NCI-H82 treated with DMSO at 0.1 percent for 48 hours (cell line): ENCODE data around the gene WDPCP.
"Not testable (repeated sequence)": the region's sequence is repeated elsewhere in the genome, so short reads cannot be mapped to it uniquely, and the experiment has no call there.

Source experiments
- DNase-seq: peaks from one replicate; lab custom pipeline; 2025; ENCODE audit not compliant: unreplicated experiment; lab: John Stamatoyannopoulos, UW

WDPCP gene

GRCh38 chr2:63590626-63591408 is 2.5 kb upstream of the WDPCP start:
- DNase-seq = no peak

DNA sequence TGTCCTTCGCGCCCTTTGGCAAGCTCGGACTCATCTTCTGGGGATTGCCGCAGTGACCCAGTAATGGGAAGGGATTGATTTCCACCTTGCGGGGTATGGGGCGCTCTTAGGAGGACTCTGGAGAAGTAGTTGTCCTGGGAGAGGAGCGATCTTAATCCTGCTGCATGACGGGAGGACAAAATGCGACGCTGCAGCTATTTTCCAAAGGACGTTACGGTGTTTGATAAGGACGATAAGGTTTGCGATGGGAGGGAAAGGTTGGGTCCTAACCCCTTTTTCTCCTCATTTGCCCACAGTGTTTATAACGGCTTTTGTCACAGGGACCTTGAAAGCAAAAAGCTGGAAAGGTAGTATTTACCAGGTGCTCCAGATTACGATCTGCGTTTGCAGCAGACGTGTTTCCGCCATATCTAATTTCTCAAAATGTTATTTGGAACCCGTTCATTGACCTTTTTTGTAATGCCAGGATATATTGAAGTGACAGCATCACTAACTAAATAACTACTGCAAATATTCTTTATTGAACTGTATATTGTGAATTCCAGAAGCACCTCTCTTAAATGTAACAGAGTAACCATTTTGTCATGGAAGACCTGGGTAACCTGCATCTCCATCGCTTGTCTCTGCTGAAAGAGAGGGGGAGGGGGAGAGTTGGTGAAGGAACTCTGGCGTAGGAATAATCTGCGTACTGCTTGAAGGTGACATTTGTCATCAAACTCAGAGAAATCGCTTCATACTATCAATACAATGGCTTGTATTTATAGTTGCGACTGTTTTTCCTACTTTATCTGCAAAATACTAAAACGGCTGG is 1.1 kb upstream of the WDPCP start:
- DNase-seq = no peak

DNA sequence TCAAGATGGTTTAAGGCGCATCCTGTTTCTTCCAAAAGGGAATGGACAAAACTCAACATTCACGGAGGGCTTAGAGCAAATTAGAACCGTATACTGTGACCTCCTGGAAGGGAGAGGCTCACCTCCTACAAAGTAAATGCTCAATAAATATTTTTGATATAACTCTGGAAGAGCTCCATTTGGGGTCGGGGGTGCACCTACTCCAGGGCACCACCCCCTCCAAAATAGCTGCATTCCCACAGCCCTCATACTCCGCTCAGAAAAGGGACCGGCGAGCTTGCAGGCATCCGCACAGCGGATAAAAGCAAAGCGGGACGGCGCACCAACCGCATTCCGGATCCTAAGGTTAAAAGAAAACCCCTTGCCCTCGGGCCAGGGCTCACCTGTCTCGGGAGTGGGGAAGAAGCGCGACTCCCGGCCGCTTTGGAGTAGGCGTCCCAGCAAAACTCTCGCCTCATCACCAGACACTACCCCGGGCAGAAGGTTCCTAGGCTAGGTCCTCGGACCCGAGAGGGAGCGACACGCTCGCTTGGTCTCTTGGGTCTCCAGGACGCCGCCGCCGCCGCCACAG is 378 bp downstream of the WDPCP start:
- DNase-seq = no peak

DNA sequence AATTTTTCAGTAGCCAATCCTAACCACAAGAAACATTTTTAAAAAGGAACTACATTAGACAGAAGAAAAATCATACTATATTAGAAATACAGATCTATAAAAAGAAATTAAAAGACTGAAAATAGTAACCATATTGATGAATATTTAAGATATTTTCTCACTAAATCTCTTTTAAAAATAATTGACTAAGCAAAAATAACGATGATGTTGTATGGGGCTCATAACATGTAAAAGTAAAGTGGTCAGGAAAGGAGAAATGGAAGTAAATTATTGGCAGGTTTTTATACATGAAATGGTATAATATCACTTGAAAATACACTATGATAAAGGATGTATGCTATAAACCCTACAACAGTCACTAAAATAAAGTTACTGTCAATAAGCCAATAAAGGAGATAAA is 5.4 kb downstream of the WDPCP start:
- no peak for DNase-seq

DNA sequence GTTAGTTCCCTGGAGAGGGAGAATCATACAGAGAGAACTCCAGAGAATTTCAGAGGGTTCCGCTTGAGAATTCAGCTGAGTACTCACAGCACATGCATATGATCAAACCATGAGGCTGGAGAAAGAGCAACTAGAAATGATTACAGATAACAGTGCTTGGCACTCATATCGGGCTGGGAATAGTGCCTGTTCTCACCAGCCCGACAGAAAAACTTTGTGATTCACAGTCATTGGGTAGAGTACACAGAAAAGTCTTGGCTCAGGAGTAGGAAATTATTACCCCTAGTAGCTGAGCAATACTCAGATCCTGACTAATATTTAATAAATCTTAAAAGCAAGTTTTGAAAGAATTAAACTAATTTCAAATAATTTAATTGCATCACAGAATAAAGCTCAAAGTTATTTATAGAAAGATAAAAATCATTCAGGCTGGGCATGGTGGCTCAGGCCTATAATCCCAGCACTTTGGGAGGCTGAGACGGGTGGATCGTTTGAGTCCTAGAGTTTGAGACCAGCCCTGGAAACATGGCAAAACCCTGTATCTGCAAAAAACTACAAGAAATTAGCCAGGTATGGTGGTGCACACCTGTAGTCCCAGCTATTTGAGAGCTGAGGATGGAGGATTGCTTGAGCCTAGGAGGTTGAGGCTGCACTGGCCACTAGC is 6.8 kb downstream of the WDPCP start:
- DNase-seq = no peak

- no peak for DNase-seq
These were observed 7.5 kb downstream of the WDPCP start for GRCh38 chr2:63580651-63581297.

DNA sequence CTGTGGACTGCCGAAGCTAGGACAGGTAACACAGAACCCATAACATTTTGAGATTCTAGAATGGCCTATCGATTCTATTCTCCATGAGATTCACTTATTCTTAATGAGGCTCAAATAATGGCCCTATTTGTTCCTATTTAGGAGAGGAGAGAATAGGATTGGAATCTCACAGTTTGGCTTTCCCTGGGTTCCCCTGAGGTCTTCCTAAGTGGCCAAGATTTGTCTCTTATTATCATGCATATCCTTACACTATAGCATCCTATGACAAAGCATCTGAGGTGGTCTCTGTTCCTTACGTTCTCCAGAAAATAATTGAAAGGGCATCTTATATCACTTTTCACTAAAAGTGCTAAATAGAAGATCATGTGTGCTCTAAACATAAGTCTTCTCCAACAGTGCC is 9.5 kb downstream of the WDPCP start:
- DNase-seq = no peak

DNA sequence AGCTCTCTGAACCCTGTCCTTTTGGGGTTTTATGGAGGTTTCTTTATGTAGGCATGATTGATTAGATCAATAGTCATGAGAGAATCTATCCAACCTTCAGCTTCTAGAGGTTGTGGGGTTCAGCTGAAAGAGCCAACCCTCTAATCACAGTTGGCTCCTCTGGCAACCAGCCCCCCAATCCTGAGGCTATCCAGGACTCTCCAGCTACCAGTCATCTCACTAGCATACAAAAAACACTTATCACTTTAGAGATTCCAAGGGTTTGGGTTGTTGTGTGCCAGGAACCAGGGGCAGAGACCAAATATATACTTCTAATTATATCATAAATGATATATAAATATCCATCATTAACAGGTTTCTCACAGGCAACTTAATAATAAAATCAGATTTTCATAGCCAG is 11.7 kb downstream of the WDPCP start:
- DNase-seq = no peak

GRCh38 chr2:63573726-63574345 is 14.4 kb downstream of the WDPCP start:
- DNase-seq = not testable (repeated sequence)

GRCh38 chr2:63573026-63573425 is 15.3 kb downstream of the WDPCP start:
- DNase-seq = not testable (repeated sequence)

GRCh38 chr2:63572001-63572400 is 16.3 kb downstream of the WDPCP start:
- DNase-seq = no peak

DNA sequence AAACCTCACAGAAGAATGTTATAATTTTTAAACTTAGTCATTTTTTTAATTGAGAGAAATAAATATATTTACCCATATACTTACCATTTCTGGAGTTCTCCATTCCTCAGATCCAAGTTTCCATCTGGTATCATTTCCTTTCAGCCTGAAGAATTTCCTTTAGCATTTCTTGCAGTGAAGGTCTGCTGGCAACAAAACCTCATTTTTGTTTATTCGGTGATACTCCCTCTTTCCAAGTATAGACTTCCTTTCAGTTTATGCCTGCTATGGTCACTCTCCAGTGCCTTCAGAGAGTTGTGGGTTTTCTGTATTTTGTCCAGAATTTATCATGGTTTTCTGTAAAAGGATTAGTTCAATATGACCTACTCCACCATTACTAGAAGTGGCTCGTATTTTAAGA is 17.0 kb downstream of the WDPCP start:
- no peak for DNase-seq

DNA sequence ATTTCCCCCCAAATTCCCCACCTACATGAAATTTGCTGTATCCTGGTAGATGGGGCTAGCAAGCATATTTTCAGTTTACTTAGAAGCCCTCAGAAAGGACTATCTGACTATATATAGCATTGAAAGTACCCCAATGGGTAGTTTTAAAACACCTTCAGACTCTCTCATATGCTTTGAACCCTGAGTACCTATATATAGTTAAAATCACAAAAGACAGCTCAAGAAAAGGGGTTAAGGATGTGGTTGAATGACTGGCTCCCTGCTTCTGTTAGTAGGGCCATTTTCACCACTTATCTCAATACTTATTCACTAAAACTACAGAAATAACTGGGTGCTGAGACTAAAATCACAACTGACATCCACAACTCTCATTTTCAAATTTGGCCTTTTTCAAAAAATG is 18.5 kb downstream of the WDPCP start:
- no peak for DNase-seq

DNA sequence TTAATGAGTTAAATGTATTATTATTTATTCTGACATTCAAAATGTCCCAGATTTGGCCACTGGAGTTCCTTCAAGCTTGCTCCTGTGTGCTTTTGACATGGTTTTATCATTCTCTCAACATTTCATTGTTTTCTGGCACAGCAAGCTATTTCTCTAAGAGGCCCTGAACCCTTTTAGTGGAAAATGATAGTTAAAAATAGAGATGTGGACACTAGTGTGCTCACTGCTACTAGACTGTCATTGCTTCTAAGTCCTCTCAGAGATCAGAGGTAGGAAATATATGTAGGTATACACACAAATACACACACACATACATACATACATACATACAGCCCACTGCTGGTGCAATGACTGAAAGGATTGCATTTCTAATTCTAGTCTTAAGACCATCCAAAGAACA is 25.5 kb downstream of the WDPCP start:
- no peak for DNase-seq

GRCh38 chr2:63558922-63559321 is 29.4 kb downstream of the WDPCP start:
- not testable (repeated sequence) for DNase-seq

- not testable (repeated sequence) for DNase-seq
These were observed 30.5 kb downstream of the WDPCP start for GRCh38 chr2:63557819-63558218.

- no peak for DNase-seq
These were observed 32.3 kb downstream of the WDPCP start for GRCh38 chr2:63555931-63556330.

GRCh38 chr2:63555299-63555698 is 33.0 kb downstream of the WDPCP start:
- no peak for DNase-seq

- DNase-seq = no peak
These were observed 35.2 kb downstream of the WDPCP start for GRCh38 chr2:63553049-63553448.

- DNase-seq = no peak
These were observed 43.3 kb downstream of the WDPCP start for GRCh38 chr2:63545023-63545422.
